ENCODE data around the gene CORIN. TPM values are rescaled to one million over a fixed set of nuclear protein-coding genes. Genes with fewer than 3 reads are reported as not detected.

Gene CORIN
- total RNA-seq, 4 donors from 2014 or later, result 1.2 to 6.1 (median 2.5) TPM

- DNase-seq (ENCODE audit: low spot score in 2 of 2), result peak; percentile 86 to 91
- peaks cover 3% of the 10 kb centered on the region for H3K27me3 ChIP-seq
- WGBS, result 3% methylated on average over 17 of the region's 27 CpGs
- H3K4me1 ChIP-seq, result peaks cover 37% of the 10 kb centered on the region
- no peaks in the 10 kb centered on the region for H3K36me3 ChIP-seq
- no peaks in the 10 kb centered on the region for H3K9me3 ChIP-seq
- TF ChIP-seq CTCF (IDR thresholded peaks at IDR 0.05) (peak; percentile 3 to 61), EP300 (IDR thresholded peaks at IDR 0.05) (no peak)
- H3K4me3 ChIP-seq, result peak overlapping the region; percentile 69
- peak overlapping the region; percentile 62 for H3K27ac ChIP-seq
Observed at GRCh38 chr4:47836641-47837093, 1.2 kb downstream of the CORIN start.

GRCh38 chr4:47835494-47835893, 2.4 kb downstream of the CORIN start:
- H3K27me3 ChIP-seq, result peaks cover 3% of the 10 kb centered on the region
- no peaks in the 10 kb centered on the region for H3K36me3 ChIP-seq
- no peak for DNase-seq (ENCODE audit: low spot score in 2 of 2)

GRCh38 chr4:47831026-47831679, 6.7 kb downstream of the CORIN start:
- TF ChIP-seq POLR2AphosphoS5 (IDR thresholded peaks at IDR 0.05) (no peak), EP300 (IDR thresholded peaks at IDR 0.05) (no peak), POLR2A (IDR thresholded peaks at IDR 0.05) (no peak), CTCF (IDR thresholded peaks at IDR 0.05) (no peak)
- no peak for DNase-seq (ENCODE audit: low spot score in 2 of 2)
- 51% methylated on average over 5 of the region's 5 CpGs for WGBS

More at GRCh38 chr4:47835494-47835893, 2.4 kb downstream of the CORIN start:
- Histone ChIP-seq H3K4me1 (peaks cover 45% of the 10 kb centered on the region), H3K27ac (no peak overlapping the region), H3K9me3 (no peaks in the 10 kb centered on the region), H3K4me3 (peak overlapping the region; percentile 69)
- TF ChIP-seq POLR2AphosphoS5 (IDR thresholded peaks at IDR 0.05), result no peak
- TF ChIP-seq POLR2A (IDR thresholded peaks at IDR 0.05), result no peak
- WGBS, result 75% methylated on average over 2 of the region's 2 CpGs

GRCh38 chr4:47830265-47831025, 7.4 kb downstream of the CORIN start:
- WGBS, result 79% methylated on average over 3 of the region's 3 CpGs
- TF ChIP-seq EP300 (IDR thresholded peaks at IDR 0.05), result no peak
- no peak for TF ChIP-seq CTCF (IDR thresholded peaks at IDR 0.05)
- no peak for TF ChIP-seq POLR2A (IDR thresholded peaks at IDR 0.05)
- no peak for TF ChIP-seq POLR2AphosphoS5 (IDR thresholded peaks at IDR 0.05)

More at GRCh38 chr4:47831026-47831679, 6.7 kb downstream of the CORIN start:
- Histone ChIP-seq H3K36me3 (no peaks in the 10 kb centered on the region), H3K9me3 (no peaks in the 10 kb centered on the region), H3K27ac (no peak overlapping the region), H3K4me3 (no peak overlapping the region), H3K27me3 (no peaks in the 10 kb centered on the region), H3K4me1 (peaks cover 16% of the 10 kb centered on the region)

GRCh38 chr4:47829438-47829837, 8.4 kb downstream of the CORIN start:
- no peak for DNase-seq (ENCODE audit: low spot score in 2 of 2)
- H3K27ac ChIP-seq, result no peak overlapping the region
- no peaks in the 10 kb centered on the region for H3K36me3 ChIP-seq
- no peaks in the 10 kb centered on the region for H3K27me3 ChIP-seq
- H3K4me1 ChIP-seq, result peaks cover 8% of the 10 kb centered on the region
- no peak overlapping the region for H3K4me3 ChIP-seq
- no peaks in the 10 kb centered on the region for H3K9me3 ChIP-seq
- no peak for TF ChIP-seq POLR2A (IDR thresholded peaks at IDR 0.05)
- TF ChIP-seq CTCF (IDR thresholded peaks at IDR 0.05), result no peak
- TF ChIP-seq POLR2AphosphoS5 (IDR thresholded peaks at IDR 0.05), result no peak
- no peak for TF ChIP-seq EP300 (IDR thresholded peaks at IDR 0.05)

More at GRCh38 chr4:47830265-47831025, 7.4 kb downstream of the CORIN start:
- no peak overlapping the region for H3K27ac ChIP-seq
- no peaks in the 10 kb centered on the region for H3K27me3 ChIP-seq
- no peak for DNase-seq (ENCODE audit: low spot score in 2 of 2)
- H3K4me3 ChIP-seq, result no peak overlapping the region
- peaks cover 9% of the 10 kb centered on the region for H3K4me1 ChIP-seq
- H3K9me3 ChIP-seq, result no peaks in the 10 kb centered on the region
- no peaks in the 10 kb centered on the region for H3K36me3 ChIP-seq

All from suprapubic skin (tissue), 4 donors.